CD4-positive, alpha-beta T cell (primary cell): ENCODE data around the gene BOLA2. TPM values are rescaled to one million over a fixed set of nuclear protein-coding genes. Genes with fewer than 3 reads are reported as not detected.
"Not testable (repeated sequence)": the region's sequence is repeated elsewhere in the genome, so short reads cannot be mapped to it uniquely, and the experiment has no call there.

Experiments
- ATAC-seq: fragments of 200-7000 bp; cut with Tn5 transposase; one replicate; pipeline ENCODE4 v1.10.0; 2022; ENCODE audit warnings: mild to moderate bottlenecking; ENCODE audit not compliant: poor library complexity
- CTCF ChIA-PET: fragments of 350-600 bp; sonication (Branson Sonifier 250); formaldehyde crosslinking; loops from one replicate; lab custom pipeline; 2021; ENCODE audit warnings: antibody characterized with exemption, inconsistent platforms; lab: Charles Lee
- POLR2A ChIA-PET: fragments of 350-600 bp; sonication (Branson Sonifier 250); formaldehyde crosslinking; loops from one replicate; lab custom pipeline; 2021; ENCODE audit warnings: antibody characterized with exemption, inconsistent platforms; lab: Charles Lee
- DNase-seq, 14 experiments: peaks; one replicate each; pipeline ENCODE4 v3.0.0-alpha.2; 2013 to 2020; ENCODE audit warnings: mixed read lengths in 2 of 14
- H3K27ac ChIP-seq, 2 donors: one replicate each; pipeline versions ENCODE4 v1.5.1 to v1.7.0; 2013; ENCODE audit warnings: low read length in 2 of 2, low read depth in 1 of 2, mild to moderate bottlenecking in 1 of 2
- H3K27me3 ChIP-seq, 2 experiments: 1 replicate in 1 of 2; 2 replicates in 1 of 2; pipeline versions ENCODE4 v1.6.1 to v1.7.0; 2013; ENCODE audit warnings: low read length in 2 of 2, control low read depth in 1 of 2, mild to moderate bottlenecking in 1 of 2, moderate library complexity in 1 of 2; ENCODE audit not compliant: insufficient read depth in 2 of 2, control insufficient read depth in 1 of 2
- H3K36me3 ChIP-seq: one replicate; pipeline ENCODE4 v1.6.1; 2013; ENCODE audit warnings: low read length, control low read depth; ENCODE audit not compliant: insufficient read depth
- H3K4me1 ChIP-seq: one replicate; pipeline ENCODE4 v1.6.1; 2013; ENCODE audit warnings: low read length, control low read depth; ENCODE audit not compliant: insufficient read depth
- H3K4me3 ChIP-seq: one replicate; pipeline ENCODE4 v1.5.1; 2013; ENCODE audit warnings: mild to moderate bottlenecking, low read length, moderate library complexity
- H3K9me3 ChIP-seq, 2 experiments: 1 replicate in 1 of 2; 2 replicates in 1 of 2; pipeline versions ENCODE4 v1.6.1 to v1.7.0; 2013; ENCODE audit warnings: low read length in 2 of 2, mild to moderate bottlenecking in 2 of 2, control low read depth in 1 of 2, moderate library complexity in 1 of 2; ENCODE audit not compliant: control insufficient read depth in 1 of 2, insufficient read depth in 1 of 2
- H3K27ac Mint-ChIP-seq: one replicate; pipeline ENCODE4 v1.8.0; 2020; ENCODE audit warnings: mixed read lengths
- H3K27me3 Mint-ChIP-seq: one replicate; pipeline ENCODE4 v1.8.0; 2021; ENCODE audit warnings: mixed read lengths
- H3K36me3 Mint-ChIP-seq: one replicate; pipeline ENCODE4 v1.8.0; 2021; ENCODE audit warnings: low read depth, mixed read lengths
- H3K4me1 Mint-ChIP-seq: one replicate; pipeline ENCODE4 v1.8.0; 2021; ENCODE audit warnings: low read depth, mixed read lengths
- H3K4me3 Mint-ChIP-seq: one replicate; pipeline ENCODE4 v1.8.0; 2020; ENCODE audit warnings: mild to moderate bottlenecking, mixed read lengths
- H3K9me3 Mint-ChIP-seq: one replicate; pipeline ENCODE4 v1.8.0; 2020; ENCODE audit warnings: mixed read lengths
- intact Hi-C, 2 experiments: fragments of 100-400 bp; cut with DNase I in 1 of 2; cut with micrococcal nuclease in 1 of 2; formaldehyde crosslinking; loops; one replicate each; pipeline versions ENCODE4 v1.15.1 to v1.9.0; 2023 to 2025; cut with DNase I, micrococcal nuclease
- total RNA-seq, 174 experiments: library from RNA in 2 of 174; stranded (reverse) in 2 of 174; gene quantifications; one replicate each; pipeline ENCODE4 v1.2.3 and lab custom pipeline; 2021 to 2026

The BOLA2 gene
- total RNA-seq, 2 experiments from 2014 or later = 6.2 to 8.9 TPM

DNA sequence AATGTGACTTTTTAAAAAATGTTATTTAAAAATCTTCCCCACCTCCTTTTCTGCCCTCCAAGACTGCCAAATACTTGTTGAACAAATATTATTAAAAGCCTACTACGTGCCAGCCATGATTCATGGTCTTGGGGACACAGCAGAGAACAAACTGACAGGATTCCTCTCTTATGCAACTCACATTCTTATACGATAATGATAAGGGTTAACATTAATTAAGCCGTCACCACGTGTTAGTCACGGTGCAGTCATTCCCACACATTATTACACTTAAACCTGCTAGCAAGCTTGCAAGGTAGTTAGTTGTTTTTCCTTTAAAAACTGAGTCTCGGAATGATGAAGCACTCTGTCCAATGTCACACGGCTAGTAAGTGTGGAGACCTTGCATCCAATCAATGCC is 48.9 kb downstream of the BOLA2 start:
- H3K27me3 Mint-ChIP-seq, DNase-seq: not testable (repeated sequence)

More for the DNA sequence above, 48.9 kb downstream of the BOLA2 start:
- H3K9me3 Mint-ChIP-seq, H3K27ac Mint-ChIP-seq, ATAC-seq, intact Hi-C loops, CTCF ChIA-PET, H3K36me3 Mint-ChIP-seq, H3K27ac ChIP-seq, H3K36me3 ChIP-seq, H3K9me3 ChIP-seq, POLR2A ChIA-PET, H3K4me1 ChIP-seq, H3K4me3 ChIP-seq, H3K27me3 ChIP-seq, H3K4me1 Mint-ChIP-seq, H3K4me3 Mint-ChIP-seq: not testable (repeated sequence)

Other genes starting within 250 kb of the BOLA2 start
- gene NPIPB11, start 47.6 kb downstream of the BOLA2 start, total RNA-seq = 1 to 10 TPM; 1.6 to 2.3 TPM
- 10 to 100 TPM; 18.8 to 21.2 TPM for gene SLX1B, start 182 bp upstream of the BOLA2 start, total RNA-seq
- 1 to 10 TPM in 1 of 2 experiments, under 1 TPM in 1; 0.59 to 1.1 TPM for gene SULT1A4, start 5.6 kb upstream of the BOLA2 start, total RNA-seq
- gene NPIPB12, start 52.1 kb upstream of the BOLA2 start, total RNA-seq = 10 to 100 TPM; 83.2 to 86.4 TPM
- gene SPN, start 208.9 kb upstream of the BOLA2 start, total RNA-seq = 10 to 100 TPM; 45.7 to 48.3 TPM
- under 1 TPM; 0.19 to 0.45 TPM for gene QPRT, start 224.8 kb upstream of the BOLA2 start, total RNA-seq